BE2C (cell line): ENCODE data around the gene BTNL8.

Experiments
- DNase-seq: peaks from one replicate; pipeline ENCODE4 v3.0.0-alpha.2; 2020
- H3K27me3 ChIP-seq: fragments of 250-450 bp; sonication (Bioruptor Pico); 2 replicates; pipeline ENCODE4 v1.5.1; 2020; ENCODE audit warnings: mild to moderate bottlenecking
- H3K36me3 ChIP-seq: fragments of 250-450 bp; sonication (Bioruptor Pico); 2 replicates; pipeline ENCODE4 v1.5.1; 2020; ENCODE audit warnings: mild to moderate bottlenecking
- H3K4me1 ChIP-seq: fragments of 250-450 bp; sonication (Bioruptor Pico); 2 replicates; pipeline ENCODE4 v1.5.1; 2020
- H3K4me3 ChIP-seq: 2 replicates; pipeline ENCODE4 v1.5.1; 2011; ENCODE audit warnings: low read depth, low read length
- H3K9me3 ChIP-seq: fragments of 250-450 bp; sonication (Bioruptor Pico); 2 replicates; pipeline ENCODE4 v1.5.1; 2020
- TF ChIP-seq, protein P1 (sequence below): IDR thresholded peaks from 2 replicates; pipeline ENCODE4 v1.5.1; 2012; ENCODE audit warnings: mild to moderate bottlenecking, low read depth, low read length

BTNL8 gene

DNA sequence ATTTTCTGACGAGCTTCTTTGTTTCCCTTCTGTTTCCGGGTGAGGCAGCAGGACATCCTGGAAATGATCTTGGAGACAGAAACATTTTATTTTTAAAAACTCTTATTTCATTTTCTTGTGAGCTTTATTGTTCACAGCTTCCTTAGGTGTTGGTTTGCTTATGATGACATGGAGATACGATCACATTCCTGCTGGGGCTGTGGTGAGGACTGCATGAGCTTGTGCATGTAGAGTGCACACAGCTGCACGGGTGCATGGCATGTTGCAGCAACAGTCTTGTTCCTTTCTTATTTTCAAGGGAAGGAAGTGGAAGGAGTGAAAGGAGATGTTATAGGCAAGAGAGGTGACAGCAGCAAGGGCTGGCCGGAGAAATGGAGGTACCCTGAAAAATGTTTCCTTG, 1.2 kb downstream of the BTNL8 start:
- DNase-seq = no peak
- H3K9me3 ChIP-seq = no peaks in the 10 kb centered on the region
- H3K36me3 ChIP-seq = no peaks in the 10 kb centered on the region
- TF ChIP-seq, protein P1, sequence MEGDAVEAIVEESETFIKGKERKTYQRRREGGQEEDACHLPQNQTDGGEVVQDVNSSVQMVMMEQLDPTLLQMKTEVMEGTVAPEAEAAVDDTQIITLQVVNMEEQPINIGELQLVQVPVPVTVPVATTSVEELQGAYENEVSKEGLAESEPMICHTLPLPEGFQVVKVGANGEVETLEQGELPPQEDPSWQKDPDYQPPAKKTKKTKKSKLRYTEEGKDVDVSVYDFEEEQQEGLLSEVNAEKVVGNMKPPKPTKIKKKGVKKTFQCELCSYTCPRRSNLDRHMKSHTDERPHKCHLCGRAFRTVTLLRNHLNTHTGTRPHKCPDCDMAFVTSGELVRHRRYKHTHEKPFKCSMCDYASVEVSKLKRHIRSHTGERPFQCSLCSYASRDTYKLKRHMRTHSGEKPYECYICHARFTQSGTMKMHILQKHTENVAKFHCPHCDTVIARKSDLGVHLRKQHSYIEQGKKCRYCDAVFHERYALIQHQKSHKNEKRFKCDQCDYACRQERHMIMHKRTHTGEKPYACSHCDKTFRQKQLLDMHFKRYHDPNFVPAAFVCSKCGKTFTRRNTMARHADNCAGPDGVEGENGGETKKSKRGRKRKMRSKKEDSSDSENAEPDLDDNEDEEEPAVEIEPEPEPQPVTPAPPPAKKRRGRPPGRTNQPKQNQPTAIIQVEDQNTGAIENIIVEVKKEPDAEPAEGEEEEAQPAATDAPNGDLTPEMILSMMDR = no peak
- H3K4me3 ChIP-seq = no peak overlapping the region
- H3K27me3 ChIP-seq = no peaks in the 10 kb centered on the region
- H3K4me1 ChIP-seq = no peaks in the 10 kb centered on the region

DNA sequence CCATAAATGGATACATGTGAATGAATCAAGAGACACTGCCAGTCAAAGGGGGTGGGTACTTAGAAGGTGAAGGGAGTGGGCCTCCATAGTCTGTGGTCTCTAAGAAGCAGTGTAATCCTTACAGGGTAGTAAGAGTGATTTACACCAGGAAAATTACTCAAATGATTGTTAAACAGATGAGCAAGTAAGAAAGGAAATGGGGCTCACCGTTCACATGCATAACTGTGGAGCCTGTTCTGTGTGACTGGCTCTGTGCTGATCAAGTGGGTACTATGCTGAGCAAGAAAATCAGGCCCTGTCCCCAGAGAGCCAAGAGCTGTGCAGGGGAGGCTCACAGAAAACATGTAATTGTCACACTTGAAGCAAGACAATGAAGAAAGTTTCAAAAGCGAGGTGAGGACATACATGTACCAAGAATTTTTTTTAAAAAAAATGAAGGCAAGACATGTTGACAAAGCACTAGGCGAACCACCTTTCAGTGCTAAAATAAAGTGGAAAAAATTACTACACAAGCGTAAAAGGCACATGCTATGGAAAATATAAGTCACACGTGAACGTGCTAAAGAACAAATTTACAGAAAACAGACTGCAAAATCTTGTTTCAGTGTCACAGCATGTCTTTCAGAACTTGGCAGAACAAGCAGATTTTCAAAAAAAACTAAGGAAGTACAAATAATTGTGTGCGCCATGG, 2.5 kb downstream of the BTNL8 start:
- TF ChIP-seq, protein P1 = no peak
- Histone ChIP-seq H3K9me3 (no peaks in the 10 kb centered on the region), H3K4me1 (no peaks in the 10 kb centered on the region), H3K36me3 (no peaks in the 10 kb centered on the region), H3K27me3 (no peaks in the 10 kb centered on the region), H3K4me3 (no peak overlapping the region)
- no peak for DNase-seq

DNA sequence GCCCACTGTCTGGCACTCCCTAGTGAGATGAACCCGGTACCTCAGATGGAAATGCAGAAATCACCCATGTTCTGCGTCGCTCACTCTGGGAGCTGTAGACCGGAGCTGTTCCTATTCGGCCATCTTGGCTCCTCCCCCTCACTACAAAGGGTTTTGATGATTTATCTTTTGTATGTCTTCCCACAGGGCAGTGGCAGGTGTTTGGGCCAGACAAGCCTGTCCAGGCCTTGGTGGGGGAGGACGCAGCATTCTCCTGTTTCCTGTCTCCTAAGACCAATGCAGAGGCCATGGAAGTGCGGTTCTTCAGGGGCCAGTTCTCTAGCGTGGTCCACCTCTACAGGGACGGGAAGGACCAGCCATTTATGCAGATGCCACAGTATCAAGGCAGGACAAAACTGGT, 9.4 kb downstream of the BTNL8 start:
- no peak overlapping the region for H3K4me3 ChIP-seq
- TF ChIP-seq, protein P1 = no peak

DNA sequence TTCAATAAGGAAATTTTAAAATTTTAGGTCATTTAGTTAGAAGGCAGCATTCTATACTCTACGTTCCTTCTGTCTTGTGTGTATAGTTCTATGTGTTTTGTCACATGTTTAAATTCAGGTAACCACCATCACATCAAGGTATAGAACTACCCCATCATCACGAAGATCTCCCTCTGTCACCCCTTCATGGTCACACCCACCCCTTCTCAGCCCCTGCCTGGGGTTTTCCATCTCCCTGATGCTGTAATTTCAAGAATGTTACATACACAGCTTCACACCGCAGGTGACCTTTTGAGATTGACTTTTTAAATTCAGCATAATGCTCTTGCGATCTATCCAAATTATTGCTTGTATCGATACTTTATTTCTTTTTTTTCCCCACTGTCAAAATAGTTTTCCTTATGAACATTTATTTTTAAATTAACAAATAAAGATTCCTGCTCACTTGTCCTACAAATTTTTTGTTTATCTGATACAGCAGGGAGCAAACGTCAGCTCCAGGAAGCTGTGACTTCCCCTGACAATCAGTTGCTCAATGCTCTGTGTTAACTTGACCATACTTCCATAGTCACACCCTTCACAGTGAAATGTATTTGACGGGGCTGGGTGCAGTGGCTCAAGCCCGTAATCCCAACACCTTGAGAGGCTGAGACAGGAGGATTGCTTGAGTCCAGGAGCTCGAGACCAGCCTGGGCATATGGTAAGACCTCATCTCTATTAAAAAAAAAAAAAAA, 10.2 kb downstream of the BTNL8 start:
- DNase-seq = no peak
- Histone ChIP-seq H3K9me3 (no peaks in the 10 kb centered on the region), H3K4me3 (no peak overlapping the region), H3K36me3 (no peaks in the 10 kb centered on the region), H3K27me3 (peaks cover 3% of the 10 kb centered on the region), H3K4me1 (no peaks in the 10 kb centered on the region)
- TF ChIP-seq, protein P1 = no peak

More for the DNA sequence above, 9.4 kb downstream of the BTNL8 start:
- no peaks in the 10 kb centered on the region for H3K9me3 ChIP-seq
- H3K4me1 ChIP-seq = no peaks in the 10 kb centered on the region
- peaks cover 3% of the 10 kb centered on the region; the same call in 1 of the 2 replicates for H3K27me3 ChIP-seq
- H3K36me3 ChIP-seq = no peaks in the 10 kb centered on the region
- DNase-seq = no peak

DNA sequence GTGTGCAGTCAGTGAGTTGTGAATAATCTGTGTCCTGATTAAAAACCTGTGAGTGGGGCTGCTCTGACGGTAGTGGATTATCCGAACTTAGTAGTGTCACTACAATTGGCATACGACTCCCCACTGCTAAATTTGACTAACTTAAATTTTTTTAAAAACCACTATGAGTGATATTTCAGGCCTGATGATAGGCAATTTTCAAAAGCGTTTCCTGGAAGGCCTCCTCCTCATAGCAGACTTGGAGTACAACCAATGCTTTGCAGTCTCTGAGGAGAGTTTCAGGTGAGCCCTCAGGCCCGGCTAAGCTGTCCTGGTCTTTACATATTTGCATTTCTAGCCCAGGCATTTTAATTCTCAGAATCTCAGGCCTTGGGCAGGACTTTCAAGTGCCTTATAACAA, 10.8 kb downstream of the BTNL8 start:
- H3K36me3 ChIP-seq = no peaks in the 10 kb centered on the region
- TF ChIP-seq, protein P1 = no peak
- no peaks in the 10 kb centered on the region for H3K9me3 ChIP-seq
- H3K4me3 ChIP-seq = no peak overlapping the region
- DNase-seq = no peak
- H3K27me3 ChIP-seq = peaks cover 3% of the 10 kb centered on the region
- H3K4me1 ChIP-seq = no peaks in the 10 kb centered on the region

DNA sequence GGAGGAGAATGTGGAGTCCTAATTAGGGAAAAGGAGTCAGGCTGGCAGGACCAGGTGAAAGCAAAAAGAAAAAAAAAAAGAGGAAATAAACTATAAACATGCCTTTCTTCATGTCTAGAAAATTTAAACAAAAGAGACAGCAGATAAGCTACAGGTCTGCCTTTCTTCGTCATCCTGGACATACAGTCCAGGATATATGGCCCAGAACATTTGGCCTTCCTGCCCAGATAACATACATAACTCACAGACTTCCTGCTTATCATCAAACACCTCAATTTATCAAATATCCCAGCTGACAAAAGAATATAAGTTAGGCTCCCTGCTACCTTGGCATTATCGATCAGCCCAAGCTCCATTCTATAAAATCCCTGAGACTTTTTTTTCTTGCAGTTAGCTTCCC, 11.2 kb downstream of the BTNL8 start:
- TF ChIP-seq, protein P1 = no peak
- H3K9me3 ChIP-seq = no peaks in the 10 kb centered on the region
- H3K4me1 ChIP-seq = no peaks in the 10 kb centered on the region
- H3K27me3 ChIP-seq = peaks cover 3% of the 10 kb centered on the region
- no peak overlapping the region for H3K4me3 ChIP-seq
- no peaks in the 10 kb centered on the region for H3K36me3 ChIP-seq
- DNase-seq = no peak
